Measurements from ENCODE around the gene ITSN2.

- TF ChIP-seq CTCF (IDR thresholded peaks at IDR 0.05) (no peak), POLR2A (IDR thresholded peaks at IDR 0.05) (no peak), POLR2AphosphoS5 (IDR thresholded peaks at IDR 0.05; ENCODE audit: insufficient read depth in 1 of 2, low read depth in 1 of 2) (no peak)
These were observed 22.4 kb downstream of the ITSN2 start for GRCh38 chr2:24337890-24338289.
